Right cardiac atrium (tissue), 5 donors: ENCODE results near the gene ELOVL6. TPM values are rescaled to one million over a fixed set of nuclear protein-coding genes. Genes with fewer than 3 reads are reported as not detected.

Experiments used
- ATAC-seq, 2 donors: fragments of 200-7000 bp; cut with Tn5 transposase; one replicate each; pipeline versions ENCODE4 v1.8.0 to v1.9.1; 2020; ENCODE audit warnings: moderate library complexity in 2 of 2, mild to moderate bottlenecking in 1 of 2
- DNase-seq, 3 donors: peaks; one replicate each; pipeline ENCODE4 v3.0.0-alpha.2; 2020
- H3K27ac ChIP-seq: one replicate; pipeline ENCODE4 v1.5.1; 2013; ENCODE audit warnings: mild to moderate bottlenecking, low read length, control low read depth, moderate library complexity
- H3K27me3 ChIP-seq: one replicate; pipeline ENCODE4 v1.6.1; 2013; ENCODE audit not compliant: control insufficient read depth, insufficient read depth
- H3K4me1 ChIP-seq: one replicate; pipeline ENCODE4 v1.6.1; 2013; ENCODE audit warnings: low read length; ENCODE audit not compliant: control insufficient read depth, insufficient read depth
- H3K4me3 ChIP-seq: one replicate; pipeline ENCODE4 v1.5.1; 2013; ENCODE audit warnings: low read length, control low read depth
- H3K9me3 ChIP-seq: one replicate; pipeline ENCODE4 v1.6.1; 2013; ENCODE audit warnings: low read length; ENCODE audit not compliant: control insufficient read depth
- WGBS: extraction: QIAGEN DNeasy Blood & Tissue Kit; methylation state at CpG from one replicate; pipeline ENCODE4 v1.1.7; 2013; 5-methylcytosine and 5-hydroxymethylcytosine counted together
- intact Hi-C, 4 donors: fragments of 100-400 bp; cut with DNase I; formaldehyde crosslinking; loops; one replicate each; pipeline versions ENCODE4 v1.11.0 to v1.14.0; 2022 to 2023
- polyA plus RNA-seq: library from polyadenylated mRNA; stranded (reverse); fragments of 200-250 nt; gene quantifications from one replicate; pipeline ENCODE4 v1.2.3, GENCODE V29; 2013
- total RNA-seq, 4 donors: library from RNA; stranded (reverse); fragmentation: NEBNext Ultra II Directional; extraction: Animal tissue kit (Norgen Biotek cat#: 25700); gene quantifications; one replicate each; pipeline ENCODE4 v1.2.1, GENCODE V29; 2021
- donor health status: healthy with polysubstance abuse.
- donor health status: DM: no; HTN: yes; CAD: no.
- donor health status: DM: no; HTN: no; CAD: no.
- donor health status: DM: no; HTN: yes; CAD: no; lungs with severe emphysema.
- donor health status: DM: yes; HTN: yes; CAD: no.

ELOVL6 gene
- total and polyA plus RNA-seq, 5 donors: 1.9 to 8.1 (median 3.4) TPM

DNA sequence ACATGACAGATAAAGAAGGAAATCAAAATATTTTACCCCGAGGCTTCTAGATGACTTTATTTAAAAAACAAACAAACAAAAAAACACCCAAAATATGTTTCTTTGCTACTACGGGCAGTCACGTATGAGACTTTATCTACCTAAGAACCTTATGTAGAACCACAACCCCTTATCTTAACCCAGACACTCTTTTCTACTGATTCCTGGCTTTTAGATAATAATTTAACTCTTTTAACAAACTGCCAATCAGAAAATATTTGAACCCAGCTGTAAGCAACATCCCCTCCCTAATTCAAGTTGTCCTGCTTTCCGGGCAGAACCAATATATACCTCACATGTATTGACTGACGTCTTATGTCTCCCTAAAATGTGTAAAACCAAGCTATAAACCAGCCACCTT lies 15.4 kb downstream of the ELOVL6 start:
- Histone ChIP-seq H3K27ac (no peak overlapping the region), H3K4me1 (no peaks in the 10 kb centered on the region), H3K4me3 (no peak overlapping the region), H3K9me3 (no peaks in the 10 kb centered on the region), H3K27me3 (no peaks in the 10 kb centered on the region)
- ATAC-seq (no peak), DNase-seq (no peak)
- WGBS: 90% methylated on average over 5 of the region's 5 CpGs
- intact Hi-C loops: no loop called here

DNA sequence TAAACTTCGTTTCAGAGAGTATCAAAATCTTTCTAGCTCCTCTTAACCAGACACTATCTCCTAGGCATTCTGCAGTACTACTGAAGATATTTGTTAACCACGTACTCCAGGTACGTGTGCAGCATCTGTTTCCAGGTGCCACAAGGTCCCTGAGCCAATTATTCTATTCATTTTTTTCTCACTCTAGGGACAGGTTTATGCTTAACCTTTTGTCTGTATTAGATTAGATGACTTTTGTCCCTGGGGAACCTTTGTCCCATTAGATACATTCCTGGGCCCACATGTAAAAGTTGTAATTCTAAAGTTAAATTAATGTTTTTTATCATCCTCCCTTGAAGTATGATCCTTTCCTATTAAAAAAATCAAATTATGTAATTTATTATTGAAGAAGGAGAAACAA lies 16.5 kb downstream of the ELOVL6 start:
- ATAC-seq (no peak), DNase-seq (no peak)
- intact Hi-C loops: no loop called here
- H3K9me3 ChIP-seq: no peaks in the 10 kb centered on the region
- H3K4me3 ChIP-seq: no peak overlapping the region
- 84% methylated on average over 3 of the region's 3 CpGs for WGBS
- no peaks in the 10 kb centered on the region for H3K4me1 ChIP-seq
- no peaks in the 10 kb centered on the region for H3K27me3 ChIP-seq
- no peak overlapping the region for H3K27ac ChIP-seq

DNA sequence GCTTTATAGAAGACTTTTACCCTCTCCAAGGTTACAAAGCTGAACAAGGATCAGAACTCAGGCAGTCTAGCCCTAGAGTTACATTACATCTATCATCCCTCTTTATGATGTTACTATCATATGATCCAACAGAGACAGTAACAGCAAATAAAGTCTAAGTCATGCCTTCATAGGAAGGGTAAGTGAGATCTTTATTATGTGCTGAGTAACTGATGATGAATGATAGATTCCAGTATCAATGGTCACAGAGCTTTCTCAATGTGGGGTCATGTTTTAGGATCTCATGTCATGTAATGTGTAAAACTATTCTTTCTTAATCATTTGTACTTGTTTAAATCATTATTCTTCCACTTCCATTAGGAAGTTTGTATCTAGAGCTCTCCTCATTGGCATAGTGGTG lies 22.8 kb downstream of the ELOVL6 start:
- Histone ChIP-seq H3K4me1 (no peaks in the 10 kb centered on the region), H3K4me3 (no peak overlapping the region), H3K9me3 (no peaks in the 10 kb centered on the region), H3K27ac (no peak overlapping the region), H3K27me3 (no peaks in the 10 kb centered on the region)
- DNase-seq (no peak), ATAC-seq (no peak)
- intact Hi-C loops: no loop called here

DNA sequence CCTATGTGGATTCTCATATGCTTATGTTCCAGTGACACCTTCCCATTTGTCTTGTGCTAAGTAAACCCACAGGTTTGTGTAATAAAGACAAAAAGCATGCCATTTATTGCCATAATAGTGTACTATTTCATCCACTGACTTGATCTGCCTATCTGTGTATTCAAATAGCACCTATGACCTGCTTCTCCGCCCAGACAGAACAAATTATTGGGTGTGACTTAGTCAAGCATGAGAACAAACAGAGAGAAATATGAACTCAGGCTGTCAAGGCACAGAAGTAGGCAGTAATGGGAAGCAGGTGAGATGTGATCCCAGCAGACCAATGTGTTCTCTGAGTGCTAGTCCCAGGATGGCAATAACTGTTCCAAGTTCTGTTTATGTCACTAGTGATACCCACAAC lies 25.4 kb downstream of the ELOVL6 start:
- H3K9me3 ChIP-seq: no peaks in the 10 kb centered on the region
- no peaks in the 10 kb centered on the region for H3K4me1 ChIP-seq
- DNase-seq (no peak), ATAC-seq (no peak)
- no peaks in the 10 kb centered on the region for H3K27me3 ChIP-seq
- H3K4me3 ChIP-seq: no peak overlapping the region
- intact Hi-C loops: no loop called here
- no peak overlapping the region for H3K27ac ChIP-seq
- 96% methylated on average over 1 of the region's 1 CpG for WGBS

DNA sequence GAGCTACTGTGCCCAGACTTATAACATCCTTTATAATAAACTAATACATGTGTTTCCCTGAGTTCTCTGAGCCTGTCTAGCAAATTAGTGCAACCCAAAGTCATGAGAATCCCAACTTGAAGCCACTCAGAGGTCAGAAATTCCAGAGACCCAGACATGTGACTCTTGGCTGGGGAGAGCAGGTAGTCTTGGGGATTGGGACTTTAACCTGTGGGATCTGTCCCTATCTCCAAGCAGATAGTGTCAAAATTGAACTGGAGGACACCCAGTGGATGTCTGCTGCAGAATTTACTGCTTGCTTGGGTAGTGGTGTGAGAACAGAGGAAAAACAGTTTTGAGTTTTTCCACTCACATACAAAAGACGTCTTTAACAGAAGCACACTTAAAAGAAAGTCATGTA lies 26.4 kb downstream of the ELOVL6 start:
- Histone ChIP-seq H3K9me3 (no peaks in the 10 kb centered on the region), H3K4me1 (no peaks in the 10 kb centered on the region), H3K27me3 (no peaks in the 10 kb centered on the region), H3K27ac (no peak overlapping the region), H3K4me3 (no peak overlapping the region)
- ATAC-seq: no peak
- intact Hi-C loops: no loop called here
- no peak for DNase-seq
- 85% methylated on average over 1 of the region's 1 CpG for WGBS

DNA sequence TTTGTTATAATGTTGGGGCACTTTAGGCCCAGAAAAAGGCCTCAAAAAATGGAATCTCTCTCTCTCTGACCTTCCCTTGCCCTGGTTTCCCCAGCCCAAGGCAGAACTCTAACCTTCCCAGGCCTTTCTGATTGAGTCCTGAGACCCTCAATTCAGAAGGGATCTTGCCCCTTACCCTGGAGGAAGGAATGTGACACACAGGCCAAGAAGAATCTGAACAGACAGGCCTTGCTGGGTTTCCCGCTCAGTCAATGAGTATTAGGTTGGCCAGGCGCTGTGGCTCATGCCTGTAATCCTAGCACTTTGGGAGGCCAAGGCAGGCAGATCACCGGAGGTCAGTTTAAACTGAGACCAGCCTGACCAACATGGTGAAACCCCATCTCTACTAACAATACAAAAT lies 27.6 kb downstream of the ELOVL6 start:
- Histone ChIP-seq H3K27ac (no peak overlapping the region), H3K9me3 (no peaks in the 10 kb centered on the region), H3K4me1 (no peaks in the 10 kb centered on the region), H3K4me3 (no peak overlapping the region), H3K27me3 (no peaks in the 10 kb centered on the region)
- WGBS: over 99% methylated on average over 3 of the region's 3 CpGs
- intact Hi-C loops: no loop called here
- DNase-seq (no peak), ATAC-seq (no peak)

DNA sequence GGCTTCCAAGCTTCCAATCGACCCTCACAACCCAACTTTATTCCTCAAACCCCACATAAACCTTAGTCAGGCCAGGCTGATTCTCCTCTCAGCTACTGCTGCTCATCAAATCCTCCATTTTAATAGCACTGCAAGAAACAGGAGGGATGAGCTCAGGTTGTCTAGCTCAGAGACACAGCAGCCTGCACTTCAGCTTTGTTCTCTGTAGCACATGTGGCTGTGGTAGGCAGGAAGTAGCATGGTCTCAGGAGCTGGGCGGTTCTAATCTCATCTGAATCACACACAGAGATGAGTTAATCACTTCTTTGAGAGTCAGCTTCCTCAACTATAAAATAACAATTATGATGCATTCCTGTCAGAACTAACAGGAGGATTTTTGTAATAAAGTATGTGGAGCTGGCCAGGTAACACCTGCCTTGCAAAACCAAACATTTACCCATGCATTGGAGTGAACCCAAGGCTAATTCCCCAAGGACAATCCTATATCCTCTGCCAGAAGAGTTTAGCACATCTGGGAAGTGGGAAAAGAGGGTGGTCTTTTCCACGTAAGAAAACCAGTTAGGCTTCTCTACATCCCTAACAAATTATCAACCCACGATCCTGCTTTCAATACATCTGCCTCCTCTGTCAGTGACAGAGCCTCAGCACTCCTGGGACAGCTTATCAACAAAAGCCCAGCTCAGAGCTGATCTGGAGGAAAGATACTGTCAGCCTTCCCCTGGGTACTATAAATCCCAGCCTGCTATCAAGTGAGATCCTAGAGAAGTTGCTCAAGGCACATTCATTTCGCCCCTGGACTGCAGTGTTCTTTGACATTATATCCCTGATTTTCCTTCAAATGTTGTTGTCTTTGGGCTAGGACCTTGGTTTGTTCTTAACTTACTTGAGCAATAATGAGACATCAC lies 32.8 kb downstream of the ELOVL6 start:
- no peak overlapping the region for H3K27ac ChIP-seq

DNA sequence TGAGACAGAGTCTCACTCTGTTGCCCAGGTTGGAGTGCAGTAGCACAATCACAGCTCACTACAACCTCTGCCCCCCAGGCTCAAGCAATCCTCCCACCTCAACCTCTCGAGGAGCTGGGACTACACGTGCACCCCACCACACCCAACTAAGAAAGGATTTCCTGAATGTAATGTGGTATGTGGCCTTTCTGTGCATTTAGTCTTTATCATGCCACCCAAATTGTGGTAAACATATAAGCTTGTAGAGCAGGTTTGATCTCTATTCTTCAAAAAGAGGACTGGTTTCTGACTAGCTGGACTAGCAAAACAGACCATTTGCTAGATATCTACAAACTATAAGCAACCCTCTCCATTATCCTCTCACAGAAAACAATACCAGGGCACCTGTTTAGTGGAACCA lies 33.6 kb downstream of the ELOVL6 start:
- 74% methylated on average over 2 of the region's 2 CpGs for WGBS
- DNase-seq (no peak), ATAC-seq (no peak)
- Histone ChIP-seq H3K4me1 (peaks cover 3% of the 10 kb centered on the region), H3K27ac (no peak overlapping the region), H3K4me3 (no peak overlapping the region), H3K27me3 (no peaks in the 10 kb centered on the region), H3K9me3 (no peaks in the 10 kb centered on the region)
- intact Hi-C loops: no loop called here

More for the DNA sequence above, 32.8 kb downstream of the ELOVL6 start:
- ATAC-seq (no peak), DNase-seq (no peak)
- intact Hi-C loops: no loop called here
- H3K27me3 ChIP-seq: no peaks in the 10 kb centered on the region
- H3K4me3 ChIP-seq: no peak overlapping the region
- no peaks in the 10 kb centered on the region for H3K9me3 ChIP-seq
- H3K4me1 ChIP-seq: peaks cover 3% of the 10 kb centered on the region
- whole genome bisulfite sequencing: 72% methylated on average over 5 of the region's 5 CpGs

DNA sequence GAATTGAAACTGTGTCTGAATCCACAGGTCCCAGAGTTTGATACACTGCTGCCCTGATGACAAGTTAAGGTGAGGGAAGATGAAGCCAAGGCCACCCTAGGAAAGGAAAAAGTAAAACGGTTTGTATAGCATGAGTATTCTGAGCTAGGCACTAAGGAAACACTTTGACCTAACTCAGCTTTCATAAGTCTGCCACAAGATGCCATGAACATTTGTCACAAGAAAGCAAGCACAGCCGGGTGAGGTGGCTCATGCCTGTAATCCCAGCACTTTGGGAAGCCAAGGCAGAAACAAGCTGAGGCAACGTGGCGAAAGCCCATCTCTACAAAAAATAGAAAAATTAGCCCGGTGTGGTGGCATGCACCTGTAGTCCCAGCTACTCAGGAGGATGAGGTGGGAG lies 34.2 kb downstream of the ELOVL6 start:
- Histone ChIP-seq H3K9me3 (no peaks in the 10 kb centered on the region), H3K27ac (no peak overlapping the region), H3K4me3 (no peak overlapping the region), H3K27me3 (no peaks in the 10 kb centered on the region), H3K4me1 (peaks cover 3% of the 10 kb centered on the region)
- 79% methylated on average over 5 of the region's 5 CpGs for WGBS
- DNase-seq (no peak), ATAC-seq (no peak)
- intact Hi-C loops: no loop called here

DNA sequence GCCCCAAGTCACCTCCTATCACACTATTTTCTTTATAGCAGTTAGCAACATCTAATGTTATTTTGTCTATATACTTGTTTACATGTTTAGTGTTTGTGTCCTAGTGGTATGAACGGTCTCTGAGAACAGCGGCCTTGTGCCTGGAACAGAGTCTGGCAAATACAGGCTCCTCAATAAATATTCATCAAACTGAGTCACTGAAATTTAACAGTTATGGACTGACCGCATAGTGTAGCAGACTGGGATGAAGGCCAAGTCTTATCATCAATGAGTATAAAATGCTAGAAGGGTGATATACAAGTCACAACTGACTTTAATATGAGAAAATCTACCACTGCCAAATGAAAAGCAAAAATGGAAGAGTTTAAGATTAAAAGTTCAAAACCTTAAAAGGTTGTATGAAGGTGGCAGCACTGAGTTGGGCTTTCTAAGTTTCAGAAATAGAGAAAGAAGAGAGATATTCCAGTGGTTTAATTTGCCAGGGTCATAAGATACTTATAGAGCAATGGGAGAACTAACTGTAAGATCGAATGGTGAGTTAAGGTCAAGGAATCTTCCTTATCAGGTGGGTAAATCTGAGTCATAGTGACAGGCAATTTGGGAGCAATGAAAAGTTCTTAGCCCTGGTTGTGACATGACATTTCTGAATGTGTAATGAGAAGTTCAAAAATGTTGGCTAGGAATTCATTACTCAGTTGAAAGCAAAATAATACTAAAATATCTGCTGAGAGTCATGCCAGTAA lies 34.9 kb downstream of the ELOVL6 start:
- 71% methylated on average over 4 of the region's 4 CpGs for WGBS
- no peaks in the 10 kb centered on the region for H3K27me3 ChIP-seq
- DNase-seq: no peak
- no peak overlapping the region for H3K4me3 ChIP-seq
- H3K4me1 ChIP-seq: peaks cover 3% of the 10 kb centered on the region
- intact Hi-C loops: no loop called here
- no peaks in the 10 kb centered on the region for H3K9me3 ChIP-seq
- no peak for ATAC-seq
- H3K27ac ChIP-seq: no peak overlapping the region

DNA sequence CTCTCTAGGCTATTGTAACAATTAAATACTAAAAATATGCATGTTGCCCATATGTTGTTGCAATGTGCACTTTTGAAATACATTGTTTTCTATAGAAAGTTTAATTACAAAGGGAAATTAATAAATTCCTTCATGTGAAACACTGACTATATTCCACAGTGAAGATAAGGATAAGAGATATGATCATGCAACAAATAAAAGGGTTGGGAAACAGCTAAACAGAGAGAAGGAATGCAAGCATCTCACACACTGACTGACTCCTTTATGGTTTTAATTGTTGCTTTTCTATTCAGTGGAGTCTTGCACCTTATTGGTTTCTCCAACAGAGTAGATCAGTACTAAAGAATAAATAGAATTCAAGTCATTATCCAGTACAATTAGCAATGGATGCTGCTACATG lies 37.8 kb downstream of the ELOVL6 start:
- Histone ChIP-seq H3K9me3 (no peaks in the 10 kb centered on the region), H3K27me3 (no peaks in the 10 kb centered on the region), H3K4me1 (peaks cover 3% of the 10 kb centered on the region), H3K4me3 (no peak overlapping the region), H3K27ac (no peak overlapping the region)
- DNase-seq (no peak), ATAC-seq (no peak)
- intact Hi-C loops: no loop called here
